ENCODE results near the gene PLTP. TPM values are rescaled to one million over a fixed set of nuclear protein-coding genes. Genes with fewer than 3 reads are reported as not detected.

The PLTP gene
- total RNA-seq, 1 experiment from 2014 or later: 7.2 TPM

- DNase-seq (ENCODE audit: low read depth): no peak
Observed at GRCh38 chr20:45850926-45851325, 61.0 kb downstream of the PLTP start.

DNA sequence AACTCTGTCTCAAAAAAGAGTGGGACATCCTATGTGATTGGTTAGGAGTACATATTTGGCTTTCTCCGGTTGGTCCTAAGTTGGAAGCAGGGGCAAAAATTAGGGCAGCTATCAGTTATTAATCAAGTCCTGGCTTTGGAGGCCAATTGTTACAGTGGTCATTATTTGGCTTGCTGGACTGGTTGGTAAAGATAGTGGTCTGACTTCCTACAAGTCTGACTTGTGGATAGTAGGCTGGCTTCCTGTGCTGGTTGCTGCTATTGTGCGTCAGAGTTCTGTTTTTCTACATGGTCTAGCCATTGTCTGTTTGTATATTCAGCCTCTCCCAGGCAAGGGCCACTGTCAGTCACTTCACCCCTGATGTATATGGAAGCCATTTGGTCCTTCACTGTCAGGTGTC, 61.7 kb downstream of the PLTP start:
- no peak for DNase-seq (ENCODE audit: low read depth)

DNA sequence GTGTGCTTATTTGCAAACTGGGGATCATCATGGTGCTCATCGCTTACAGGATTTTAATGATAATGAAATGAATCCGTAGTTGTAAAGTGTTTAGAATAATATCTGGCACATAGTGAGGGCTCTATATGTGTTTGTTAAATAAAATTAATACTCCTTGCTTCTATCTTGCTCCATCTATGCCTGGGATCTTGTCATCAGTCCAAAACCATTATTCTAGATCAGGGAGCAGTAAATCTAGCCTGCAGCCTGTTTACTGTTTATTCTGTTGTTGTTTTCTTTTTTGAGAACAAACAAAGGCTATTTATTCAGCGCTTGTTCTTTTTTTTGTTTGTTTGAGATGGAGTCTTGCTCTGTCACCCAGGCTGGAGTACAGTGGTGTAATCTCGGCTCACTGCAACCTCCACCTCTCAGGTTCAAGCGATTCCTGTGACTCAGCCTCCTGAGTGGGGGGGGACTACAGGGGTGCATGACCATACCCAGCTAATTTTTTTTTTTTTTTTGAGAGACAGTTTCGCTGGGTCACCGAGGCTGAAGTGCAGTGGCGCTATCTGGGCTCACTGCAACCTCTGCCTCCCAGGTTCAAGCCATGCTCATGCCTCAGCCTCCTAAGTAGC, 62.9 kb downstream of the PLTP start:
- DNase-seq (ENCODE audit: low read depth): no peak

Other genes with a start within 250 kb of the PLTP start
- gene WFDC11, start 241.9 kb downstream of the PLTP start, total RNA-seq (2014; rRNA removed): 1.2 TPM in 1 of 2 replicates, not detected in the other
- not detected in 2 replicates for gene WFDC13, start 210.1 kb downstream of the PLTP start, total RNA-seq (2014; rRNA removed)
- gene WFDC10B, start 207.1 kb downstream of the PLTP start, total RNA-seq (2014; rRNA removed): 0.38 TPM in 1 of 2 replicates, not detected in the other
- gene SPINT4, start 189.8 kb downstream of the PLTP start, total RNA-seq (2014; rRNA removed): not detected in 2 replicates
- 0.51 and 0.75 TPM in 2 replicates for gene WFDC3, start 120.3 kb downstream of the PLTP start, total RNA-seq (2014; rRNA removed)
- 22.9 and 35.5 TPM in 2 replicates for gene DNTTIP1, start 120.2 kb downstream of the PLTP start, total RNA-seq (2014; rRNA removed)
- gene UBE2C, start 99.5 kb downstream of the PLTP start, total RNA-seq (2014; rRNA removed): 235 and 279 TPM in 2 replicates
- 0.34 and 0.38 TPM in 2 replicates for gene TNNC2, start 84.8 kb downstream of the PLTP start, total RNA-seq (2014; rRNA removed)
- gene SNX21, start 78.4 kb downstream of the PLTP start, total RNA-seq (2014; rRNA removed): 75.8 and 80.3 TPM in 2 replicates
- gene ACOT8, start 54.8 kb downstream of the PLTP start, total RNA-seq (2014; rRNA removed): 39.1 and 46.6 TPM in 2 replicates
- gene ZSWIM3, start 54.5 kb downstream of the PLTP start, total RNA-seq (2014; rRNA removed): 3.3 and 4.6 TPM in 2 replicates
- 9.8 and 10.2 TPM in 2 replicates for gene ZSWIM1, start 30.9 kb downstream of the PLTP start, total RNA-seq (2014; rRNA removed)
- 0.69 and 4.1 TPM in 2 replicates for gene SPATA25, start 24.5 kb downstream of the PLTP start, total RNA-seq (2014; rRNA removed)
- gene NEURL2, start 20.9 kb downstream of the PLTP start, total RNA-seq (2014; rRNA removed): 5.4 and 9.0 TPM in 2 replicates
- 118 and 180 TPM in 2 replicates for gene CTSA, start 20.8 kb downstream of the PLTP start, total RNA-seq (2014; rRNA removed)
- 10.2 and 13.6 TPM in 2 replicates for gene PCIF1, start 22.5 kb upstream of the PLTP start, total RNA-seq (2014; rRNA removed)
- gene ZNF335, start 60.0 kb upstream of the PLTP start, total RNA-seq (2014; rRNA removed): 15.3 and 15.9 TPM in 2 replicates
- not detected in 2 replicates for gene MMP9, start 96.8 kb upstream of the PLTP start, total RNA-seq (2014; rRNA removed)
- under 0.01 TPM in 1 of 2 replicates, not detected in the other for gene SLC12A5, start 117.1 kb upstream of the PLTP start, total RNA-seq (2014; rRNA removed)
- 21.7 and 30.0 TPM in 2 replicates for gene NCOA5, start 177.8 kb upstream of the PLTP start, total RNA-seq (2014; rRNA removed)
- gene CD40, start 206.2 kb upstream of the PLTP start, total RNA-seq (2014; rRNA removed): 1.2 and 2.6 TPM in 2 replicates

All from LHCN-M2 (cell line).